Fibroblast of villous mesenchyme (primary cell): Measurements from ENCODE around the gene ATF4. TPM values are rescaled to one million over a fixed set of nuclear protein-coding genes. Genes with fewer than 3 reads are reported as not detected.

Experiments used
- DNase-seq: peaks from one replicate; pipeline ENCODE4 v3.0.0-alpha.2; 2010; ENCODE audit warnings: low read depth
- H3K4me3 ChIP-seq: 2 replicates; pipeline ENCODE4 v1.5.1; 2011; ENCODE audit warnings: low read depth, mild to moderate bottlenecking, low read length
- CTCF ChIP-seq: IDR thresholded peaks from 2 replicates; pipeline ENCODE4 v1.5.1; 2012; ENCODE audit warnings: low read depth, mild to moderate bottlenecking, low read length; ENCODE audit not compliant: insufficient read depth
- total RNA-seq: library from RNA; depleted of rRNA; stranded (reverse); fragments of >200 nt; gene quantifications from 2 replicates; pipeline ENCODE4 v1.2.3, GENCODE V29; 2012

Gene ATF4
- total RNA-seq, 1 donor: 200 TPM

- TF ChIP-seq CTCF: no peak
- no peak for DNase-seq
- no peak overlapping the region for H3K4me3 ChIP-seq
Observed at GRCh38 chr22:39475337-39475736, 45.0 kb upstream of the ATF4 start.

- TF ChIP-seq CTCF: no peak
- no peak for DNase-seq
- no peak overlapping the region for H3K4me3 ChIP-seq
Observed at GRCh38 chr22:39475902-39476301, 44.5 kb upstream of the ATF4 start.

GRCh38 chr22:39476664-39477063 lies 43.7 kb upstream of the ATF4 start:
- no peak overlapping the region for H3K4me3 ChIP-seq
- no peak for TF ChIP-seq CTCF
- no peak for DNase-seq

- TF ChIP-seq CTCF: no peak
- H3K4me3 ChIP-seq: no peak overlapping the region
- no peak for DNase-seq
Observed at GRCh38 chr22:39477542-39477941, 42.8 kb upstream of the ATF4 start.

GRCh38 chr22:39478441-39478850 lies 41.9 kb upstream of the ATF4 start:
- no peak for TF ChIP-seq CTCF
- no peak overlapping the region for H3K4me3 ChIP-seq
- DNase-seq: no peak

GRCh38 chr22:39479254-39479653 lies 41.1 kb upstream of the ATF4 start:
- H3K4me3 ChIP-seq: no peak overlapping the region
- no peak for TF ChIP-seq CTCF
- DNase-seq: no peak

GRCh38 chr22:39480557-39480956 lies 39.8 kb upstream of the ATF4 start:
- DNase-seq: no peak
- no peak overlapping the region for H3K4me3 ChIP-seq
- TF ChIP-seq CTCF: no peak
